Inflammatory macrophage (primary cell): ENCODE data around the gene SCAMP1.
"Not testable (repeated sequence)": the region's sequence is repeated elsewhere in the genome, so short reads cannot be mapped to it uniquely, and the experiment has no call there.

Experiments used
- DNase-seq, 2 donors: peaks; one replicate each; pipeline ENCODE4 v3.0.0-alpha.2; 2020 to 2022

Gene SCAMP1

GRCh38 chr5:78429332-78429980 is 69.0 kb downstream of the SCAMP1 start:
- no peak for DNase-seq

DNA sequence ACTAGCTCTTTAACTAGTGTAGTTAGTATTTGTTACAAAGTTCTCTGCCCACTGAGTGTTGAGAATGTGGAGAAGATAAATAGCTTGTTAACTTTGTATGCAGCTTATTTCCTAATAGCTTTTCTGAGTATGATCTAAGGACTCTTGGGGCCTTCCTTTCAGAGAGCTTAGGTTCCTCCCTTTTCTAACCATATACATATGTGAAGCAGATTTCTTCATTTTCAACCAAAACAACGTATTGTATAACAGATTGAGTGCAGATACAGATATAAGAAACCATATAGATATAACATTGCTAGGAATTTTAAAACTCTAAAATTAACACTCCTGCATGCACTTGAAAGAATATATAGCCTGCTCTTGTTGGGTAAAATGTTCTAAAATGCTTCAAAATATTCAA is 70.4 kb downstream of the SCAMP1 start:
- no peak for DNase-seq

DNA sequence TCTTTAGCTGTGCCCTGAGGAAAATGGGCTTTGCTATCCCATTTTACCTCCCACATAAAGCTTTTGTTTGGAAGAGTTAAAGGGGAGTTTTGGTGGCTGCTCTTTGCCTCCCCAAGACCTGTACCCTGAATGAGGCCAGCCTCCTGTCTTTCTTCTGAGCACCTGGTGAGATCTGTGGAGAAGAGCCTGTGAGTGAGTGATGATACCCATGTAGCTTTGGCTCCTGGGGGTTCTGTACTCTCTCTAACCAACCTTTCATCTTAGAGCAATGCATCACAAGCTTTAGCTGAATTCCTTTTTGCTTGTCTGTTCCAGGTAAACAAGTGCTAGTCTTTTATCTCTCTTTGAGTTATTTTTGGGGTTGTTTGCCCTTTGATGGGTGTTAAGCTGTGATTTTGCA is 73.6 kb downstream of the SCAMP1 start:
- DNase-seq: no peak

GRCh38 chr5:78447775-78448424 is 87.5 kb downstream of the SCAMP1 start:
- peak in 1 of 2 donors; percentile 17 for DNase-seq

DNA sequence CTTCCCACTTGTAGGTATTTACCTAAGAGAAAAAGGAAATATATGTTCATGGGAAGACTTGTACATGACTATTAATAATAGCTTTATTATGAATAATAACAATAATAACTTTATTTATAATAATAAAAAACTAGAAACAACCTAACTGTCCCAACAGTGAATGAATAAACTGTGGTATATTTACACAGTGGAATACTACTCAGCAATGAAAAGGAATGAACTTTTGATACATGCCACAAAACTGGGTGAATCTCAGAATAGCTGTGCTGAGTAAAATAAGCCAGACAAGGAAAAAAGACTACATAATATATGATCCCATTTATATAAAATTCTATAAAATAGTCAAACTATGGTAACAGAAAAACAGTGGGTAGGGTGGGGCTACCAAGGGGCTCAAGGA is 88.7 kb downstream of the SCAMP1 start:
- DNase-seq: no peak

GRCh38 chr5:78457507-78457906 is 97.1 kb downstream of the SCAMP1 start:
- not testable (repeated sequence) for DNase-seq

GRCh38 chr5:78458843-78459242 is 98.4 kb downstream of the SCAMP1 start:
- no peak for DNase-seq

DNA sequence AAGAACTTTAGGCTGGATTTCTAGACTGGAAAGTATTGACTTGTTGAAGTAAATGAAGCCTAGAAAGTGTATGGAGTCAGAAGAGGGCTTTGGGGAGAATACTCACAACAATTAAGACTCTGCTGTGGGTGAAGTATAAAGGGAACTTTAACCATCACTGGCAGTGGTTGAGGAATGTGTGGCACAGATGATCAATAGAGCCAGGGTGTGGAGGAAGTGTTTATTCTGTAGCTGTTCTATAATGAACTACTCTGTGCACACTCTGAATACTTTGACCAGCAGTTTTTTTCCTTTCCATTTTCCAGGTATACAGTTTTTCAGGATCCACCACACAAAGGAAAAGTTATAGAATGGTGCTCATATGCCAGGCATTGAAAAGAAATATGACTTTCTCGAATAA is 106.7 kb downstream of the SCAMP1 start:
- DNase-seq: no peak

GRCh38 chr5:78467752-78468357 is 107.4 kb downstream of the SCAMP1 start:
- DNase-seq: peak; percentile 43

DNA sequence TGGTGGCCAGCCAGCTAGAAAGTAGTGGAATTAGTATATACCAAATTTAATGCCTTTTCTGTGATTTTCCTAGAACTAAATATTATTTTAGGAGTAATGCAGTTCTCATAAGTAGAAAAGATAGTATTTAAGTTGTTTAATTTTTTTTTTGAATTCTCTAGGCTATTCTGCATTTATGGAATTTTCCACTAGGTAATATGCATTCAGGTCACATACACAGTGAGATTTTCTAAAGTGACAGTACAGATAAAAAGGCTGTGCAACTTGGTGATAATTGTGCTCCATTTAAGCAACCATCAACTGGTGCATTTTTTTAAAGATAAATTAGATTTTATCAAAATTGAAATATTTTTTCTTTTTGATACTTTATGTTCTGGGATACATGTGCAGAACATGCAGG is 111.5 kb downstream of the SCAMP1 start:
- DNase-seq: no peak

DNA sequence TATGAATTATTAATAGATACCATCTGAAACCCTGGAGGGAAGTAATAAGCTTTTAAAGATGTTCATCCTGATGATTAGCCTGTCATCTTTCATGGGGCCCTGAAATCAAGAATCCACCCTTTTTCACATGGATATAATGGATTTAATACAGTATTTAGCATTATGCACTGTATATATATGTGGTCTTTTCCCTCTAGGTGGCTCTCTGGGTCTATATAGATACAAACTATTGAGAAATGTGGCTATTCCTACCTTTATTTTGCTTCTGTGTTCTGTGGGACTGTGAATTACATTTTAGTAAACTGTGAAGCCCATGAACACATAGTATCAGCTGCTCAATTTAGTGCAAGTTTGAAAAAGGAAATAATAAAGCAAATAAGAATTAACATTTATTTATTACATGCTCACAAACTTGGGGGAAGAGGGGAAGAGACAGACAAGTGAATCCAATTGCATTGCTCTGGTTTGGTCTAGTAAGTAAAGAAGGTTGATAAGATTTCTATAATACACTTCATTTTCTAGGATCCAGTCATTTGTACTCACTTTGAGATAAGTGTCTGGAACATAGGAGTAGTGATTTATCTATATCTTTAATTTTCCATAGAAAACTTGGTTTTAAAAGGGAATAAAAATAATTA is 112.2 kb downstream of the SCAMP1 start:
- peak in 1 of 2 donors; percentile 45 for DNase-seq

DNA sequence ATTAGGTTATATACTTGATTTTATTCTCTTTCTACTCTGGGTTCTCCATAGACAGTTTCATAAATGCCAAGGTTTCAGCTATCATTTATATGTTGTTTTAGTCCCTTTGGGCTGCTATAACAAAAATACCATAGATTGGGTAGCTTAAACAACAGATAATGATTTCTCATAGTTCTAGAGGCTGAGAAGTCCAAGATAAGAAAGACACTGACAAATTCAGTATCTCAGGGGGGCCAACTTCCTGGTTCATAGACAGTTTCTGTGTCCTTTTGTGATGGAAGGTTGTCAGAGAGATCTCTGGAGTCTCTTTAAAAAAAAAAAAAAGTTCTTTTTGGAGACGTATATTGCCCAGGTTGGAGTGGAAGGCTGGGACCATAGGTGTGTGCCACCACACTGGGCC is 113.3 kb downstream of the SCAMP1 start:
- DNase-seq: no peak

- DNase-seq: no peak
Observed at GRCh38 chr5:78475370-78475769, 115.0 kb downstream of the SCAMP1 start.

- DNase-seq: no peak
Observed at GRCh38 chr5:78476795-78477194, 116.4 kb downstream of the SCAMP1 start.

DNA sequence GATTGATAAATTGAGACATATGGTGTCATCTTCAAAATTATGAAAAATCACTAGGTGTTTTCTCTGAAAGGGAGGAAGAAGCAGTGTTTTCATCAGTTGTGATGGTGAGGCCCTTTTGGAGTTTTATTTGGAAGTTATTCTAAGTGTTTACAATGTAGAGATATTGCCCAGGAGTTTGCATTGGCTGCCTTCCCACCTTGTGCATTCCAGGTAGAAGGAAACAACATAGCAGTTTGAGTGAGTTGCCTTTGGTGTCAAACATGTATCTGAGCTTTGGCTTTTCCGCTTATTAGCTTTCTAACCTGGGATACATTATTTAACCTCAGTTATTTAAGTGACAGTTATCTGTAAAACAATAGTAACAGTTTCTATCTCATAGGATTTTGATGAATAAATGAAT is 122.5 kb downstream of the SCAMP1 start:
- DNase-seq: no peak

GRCh38 chr5:78483809-78484521 is 123.5 kb downstream of the SCAMP1 start:
- peak; percentile 84 for DNase-seq

GRCh38 chr5:78486218-78486617 is 125.8 kb downstream of the SCAMP1 start:
- no peak for DNase-seq

DNA sequence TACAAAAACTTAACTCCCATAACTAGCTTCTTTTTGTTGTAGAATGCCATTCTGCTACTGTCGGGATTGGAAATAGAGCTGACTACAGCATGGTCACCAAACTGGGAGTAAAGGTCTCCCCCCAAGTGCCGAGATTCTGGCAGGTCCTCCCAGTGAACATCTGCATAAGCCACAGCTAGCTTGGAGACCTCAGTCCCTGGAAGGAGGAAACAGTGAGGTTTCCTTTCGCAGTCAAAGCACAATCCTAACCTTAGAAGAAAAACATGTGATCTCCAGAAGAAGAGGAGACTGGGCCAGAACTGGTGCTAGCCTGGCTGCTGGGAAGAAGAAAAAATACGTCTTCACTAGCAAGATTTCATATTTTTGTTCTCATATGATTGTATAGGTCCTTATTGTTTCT is 127.4 kb downstream of the SCAMP1 start:
- DNase-seq: no peak

GRCh38 chr5:78490709-78491485 is 130.5 kb downstream of the SCAMP1 start:
- no peak for DNase-seq

- DNase-seq: no peak
Observed at GRCh38 chr5:78492224-78492623, 131.8 kb downstream of the SCAMP1 start.

DNA sequence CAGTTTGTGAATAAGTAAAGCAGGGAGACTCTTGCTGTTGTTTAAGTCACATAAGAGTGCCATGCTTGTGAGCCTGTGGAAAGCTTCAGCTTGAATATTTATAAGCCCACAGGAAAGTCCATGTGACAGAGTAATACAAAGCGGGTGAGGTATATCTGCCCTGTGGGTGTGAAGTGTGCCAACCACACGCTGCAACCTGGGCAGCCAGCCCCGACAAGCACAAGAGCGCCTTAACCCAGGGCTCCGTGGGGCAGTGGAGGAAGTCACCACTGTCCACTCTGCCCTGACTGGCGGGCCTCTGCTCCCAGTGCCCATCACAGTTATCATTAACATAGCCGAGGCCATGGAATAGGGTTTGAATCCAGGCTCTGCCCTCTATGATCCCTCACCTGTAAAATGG is 132.2 kb downstream of the SCAMP1 start:
- no peak for DNase-seq

- DNase-seq: no peak
Observed at GRCh38 chr5:78495800-78496199, 135.4 kb downstream of the SCAMP1 start.
